Cardiac muscle cell (in vitro differentiated cells and primary cell): ENCODE measurements around the gene STAP2. TPM values are rescaled to one million over a fixed set of nuclear protein-coding genes. Genes with fewer than 3 reads are reported as not detected.
A peak's percentile ranks its signal among the peaks of the same experiment; 100 is the strongest.

ENCODE experiments used
- DNase-seq, 2 donors: peaks; one replicate each; pipeline versions ENCODE4 v3.0.0 to v3.0.0-alpha.2; 2010 to 2017; ENCODE audit warnings: low read depth in 1 of 2, low spot score in 1 of 2
- H3K27ac ChIP-seq: fragments of 200-600 bp; sonication (generic); 2 replicates; pipeline ENCODE4 v1.5.1; 2016
- H3K27me3 ChIP-seq: fragments of 200-600 bp; sonication (generic); 2 replicates; pipeline ENCODE4 v1.6.0; 2016; ENCODE audit warnings: control low read depth
- H3K36me3 ChIP-seq: fragments of 200-600 bp; sonication (generic); 2 replicates; pipeline ENCODE4 v1.5.1; 2016; ENCODE audit warnings: control low read depth
- H3K4me1 ChIP-seq: fragments of 200-600 bp; sonication (generic); 2 replicates; pipeline ENCODE4 v1.8.1; 2017; ENCODE audit warnings: low read depth, mild to moderate bottlenecking, mixed run types
- H3K4me3 ChIP-seq: fragments of 200-600 bp; sonication (generic); 2 replicates; pipeline ENCODE4 v1.5.1; 2016; ENCODE audit warnings: mild to moderate bottlenecking
- H3K9me3 ChIP-seq: fragments of 200-600 bp; sonication (generic); 2 replicates; pipeline ENCODE4 v1.5.1; 2017; ENCODE audit warnings: low read depth, mild to moderate bottlenecking, control low read depth
- CTCF ChIP-seq: IDR thresholded peaks from 2 replicates; pipeline ENCODE4 v1.5.1; 2012; ENCODE audit warnings: low read depth, mild to moderate bottlenecking, low read length
- polyA plus RNA-seq: library from polyadenylated mRNA; unstranded; fragments of >200 nt; fragmentation: Nextera tagmentation; extraction: Ambion mirVana; gene quantifications from 2 replicates; pipeline ENCODE4 v1.2.1, GENCODE V29; 2016
- total RNA-seq: library from RNA; depleted of rRNA; stranded (reverse); fragments of >200 nt; gene quantifications from 2 replicates; pipeline ENCODE4 v1.2.3, GENCODE V29; 2016

Gene STAP2
- total and polyA plus RNA-seq, 2 experiments from 2014 or later = 12.3 to 20.3 TPM

- Histone ChIP-seq H3K9me3 (no peaks in the 10 kb centered on the region), H3K4me3 (no peak overlapping the region), H3K4me1 (no peaks in the 10 kb centered on the region), H3K27me3 (no peaks in the 10 kb centered on the region), H3K36me3 (peaks cover 24% of the 10 kb centered on the region), H3K27ac (peak overlapping the region; percentile 55)
- TF ChIP-seq CTCF = no peak
- no peak for DNase-seq
These were observed 21.5 kb upstream of the STAP2 start for GRCh38 chr19:4360081-4360569.

GRCh38 chr19:4359627-4360000, 21.0 kb upstream of the STAP2 start:
- H3K9me3 ChIP-seq = no peaks in the 10 kb centered on the region
- no peak for DNase-seq
- no peak overlapping the region for H3K4me3 ChIP-seq
- peak overlapping the region; percentile 55 for H3K27ac ChIP-seq
- no peaks in the 10 kb centered on the region for H3K4me1 ChIP-seq
- peaks cover 24% of the 10 kb centered on the region for H3K36me3 ChIP-seq
- no peak for TF ChIP-seq CTCF
- no peaks in the 10 kb centered on the region for H3K27me3 ChIP-seq

GRCh38 chr19:4358709-4359626, 20.3 kb upstream of the STAP2 start:
- TF ChIP-seq CTCF = no peak
- Histone ChIP-seq H3K9me3 (no peaks in the 10 kb centered on the region), H3K4me1 (no peaks in the 10 kb centered on the region), H3K27ac (peak overlapping the region; percentile 9), H3K36me3 (peaks cover 24% of the 10 kb centered on the region), H3K4me3 (no peak overlapping the region), H3K27me3 (no peaks in the 10 kb centered on the region)
- no peak for DNase-seq

GRCh38 chr19:4357921-4358326, 19.3 kb upstream of the STAP2 start:
- peak overlapping the region; percentile 28 for H3K27ac ChIP-seq
- H3K4me1 ChIP-seq = no peaks in the 10 kb centered on the region
- no peak for DNase-seq
- no peaks in the 10 kb centered on the region for H3K9me3 ChIP-seq
- peaks cover 15% of the 10 kb centered on the region for H3K36me3 ChIP-seq
- H3K27me3 ChIP-seq = no peaks in the 10 kb centered on the region
- no peak overlapping the region for H3K4me3 ChIP-seq
- no peak for TF ChIP-seq CTCF

GRCh38 chr19:4357095-4357797, 18.6 kb upstream of the STAP2 start:
- H3K4me3 ChIP-seq = no peak overlapping the region
- no peak overlapping the region for H3K27ac ChIP-seq
- H3K4me1 ChIP-seq = no peaks in the 10 kb centered on the region
- H3K27me3 ChIP-seq = no peaks in the 10 kb centered on the region
- DNase-seq = no peak
- H3K9me3 ChIP-seq = no peaks in the 10 kb centered on the region
- H3K36me3 ChIP-seq = peaks cover 12% of the 10 kb centered on the region
- no peak for TF ChIP-seq CTCF
